ENCODE data around the gene IZUMO1. TPM values are rescaled to one million over a fixed set of nuclear protein-coding genes. Genes with fewer than 3 reads are reported as not detected.

The IZUMO1 gene
- total and polyA plus RNA-seq, 2 of the 4 experiments (the other 2 are of a cell fraction): not detected

- POLR2A ChIA-PET (ENCODE audit: unreplicated experiment): no interaction called here
- no peak overlapping the region for H3K9ac ChIP-seq (ENCODE audit: low read depth, low read length)
- no peaks in the 10 kb centered on the region for H4K20me1 ChIP-seq (ENCODE audit: insufficient read depth, low read length)
- CTCF ChIA-PET: no interaction called here
- H3K4me1 ChIP-seq (ENCODE audit: control insufficient read depth, insufficient read depth, low read length): peaks cover 4% of the 10 kb centered on the region; the same call in 1 of the 2 replicates
- no peak overlapping the region for H2AFZ ChIP-seq (replicated peaks; ENCODE audit: low read length, poor library complexity)
- no peak overlapping the region for H3K14ac ChIP-seq (replicated peaks; ENCODE audit: low read depth, low read length)
- no peak overlapping the region for H3K27ac ChIP-seq (ENCODE audit: insufficient read depth, low read length)
- H2AK9ac ChIP-seq (replicated peaks; ENCODE audit: low read depth, low read length, poor library complexity): no peak overlapping the region
- no peaks in the 10 kb centered on the region for H3K9me3 ChIP-seq (ENCODE audit: control insufficient read depth, insufficient read depth, low read length)
- DNase-seq (no peak), ATAC-seq (ENCODE audit: low read depth) (no peak)
- no TSS peak for BruUV-seq (replicated peaks)
- H3K23ac ChIP-seq (ENCODE audit: low read depth, low read length): no peak overlapping the region
- no peak overlapping the region for H3K4me2 ChIP-seq (ENCODE audit: low read depth, low read length)
- TF ChIP-seq CEBPB (IDR thresholded peaks at IDR 0.05; ENCODE audit: low read depth, low read length): no peak
- TF ChIP-seq FOS (IDR thresholded peaks at IDR 0.05; ENCODE audit: low read depth, low read length): no peak
- TF ChIP-seq SMC3 (IDR thresholded peaks at IDR 0.05; ENCODE audit: low read depth, low read length): no peak
- H3K27me3 ChIP-seq (ENCODE audit: control insufficient read depth, insufficient read depth, low read length): peaks cover 35% of the 10 kb centered on the region
- H3K56ac ChIP-seq (ENCODE audit: extremely low read depth, insufficient read depth, low read length): no peak overlapping the region
- intact Hi-C loops (cut with micrococcal nuclease): no loop called here
- H3K79me1 ChIP-seq (ENCODE audit: low read depth in 1 of 2, low read length in 2 of 2): no peaks in the 10 kb centered on the region
- no peak overlapping the region for H2BK120ac ChIP-seq (ENCODE audit: low read depth, low read length)
- H2BK5ac ChIP-seq (ENCODE audit: low read depth, low read length, poor library complexity, severe bottlenecking): no peak overlapping the region
- no peak overlapping the region for H2BK15ac ChIP-seq (ENCODE audit: low read depth, low read length)
- H3K4me3 ChIP-seq (ENCODE audit: insufficient read depth, low read depth, low read length): no peak overlapping the region
- no peak overlapping the region for H4K8ac ChIP-seq (ENCODE audit: low read depth in 2 of 2, low read length in 2 of 2)
- dilution Hi-C loops (cut with HindIII; ENCODE audit: low sequenced_read_pairs, unreplicated experiment): no loop called here
- no peaks in the 10 kb centered on the region for H3K36me3 ChIP-seq (ENCODE audit: control insufficient read depth, insufficient read depth, low read length)
- H4K5ac ChIP-seq (ENCODE audit: low read depth, low read length): no peak overlapping the region
- no peak overlapping the region for H3K4ac ChIP-seq (ENCODE audit: low read depth, low read length)
- no peak overlapping the region for H3K18ac ChIP-seq (ENCODE audit: low read depth, low read length)
- H4K91ac ChIP-seq (ENCODE audit: insufficient read depth, low read depth, low read length): no peak overlapping the region
- H2BK20ac ChIP-seq (ENCODE audit: low read depth, low read length): no peak overlapping the region
- no peaks in the 10 kb centered on the region for H3K9me1 ChIP-seq (ENCODE audit: insufficient read depth, low read length)
- 83% methylated on average over 1 of the region's 11 CpGs; no CpG with 5 or more reads in 1 of the 2 experiments for WGBS, 2 experiments (ENCODE audit: extremely low coverage in 2 of 2, insufficient read length in 1 of 2)
- H2AK5ac ChIP-seq (ENCODE audit: low read depth, low read length): no peak overlapping the region
- in situ Hi-C loops (cut with MboI; ENCODE audit: low sequenced_read_pairs): no loop called here
Observed at GRCh38 chr19:48756212-48756611, 9.5 kb upstream of the IZUMO1 start.
